ENCODE results near the gene RTP5.

GRCh38 chr2:241904791-241905710, 35.5 kb downstream of the RTP5 start:
- TF ChIP-seq CTCF (conservative IDR thresholded peaks at IDR 0.05; ENCODE audit: low read length) (no peak), EZH2phosphoT487 (IDR thresholded peaks at IDR 0.05; ENCODE audit: borderline replicate concordance) (no peak)

Measured in Loucy (cell line).